Bronchial epithelial cell (primary cell): Measurements from ENCODE around the gene SLC66A1. TPM values are rescaled to one million over a fixed set of nuclear protein-coding genes. Genes with fewer than 3 reads are reported as not detected.

Experiments used
- DNase-seq: peaks from one replicate; pipeline ENCODE4 v3.0.0-alpha.2; 2010; ENCODE audit warnings: low read depth
- FAIRE-seq: peaks from 2 replicates; lab custom pipeline; 2011; peaks lifted over from hg19 to GRCh38; lab: Jason Lieb, UNC
- H3K27me3 ChIP-seq: 2 replicates; pipeline ENCODE4 v1.5.1; 2011; ENCODE audit warnings: low read length; ENCODE audit not compliant: control insufficient read depth, insufficient read depth
- H3K36me3 ChIP-seq: 2 replicates; pipeline ENCODE4 v1.5.1; 2011; ENCODE audit warnings: low read length; ENCODE audit not compliant: control insufficient read depth, insufficient read depth
- H3K4me3 ChIP-seq: 2 replicates; pipeline ENCODE4 v1.5.1; 2011; ENCODE audit warnings: mild to moderate bottlenecking, low read depth, low read length, control low read depth
- total RNA-seq: library from RNA; depleted of rRNA; stranded (reverse); fragments of >200 nt; gene quantifications from 2 replicates; pipeline ENCODE4 v1.2.1, GENCODE V29; 2014
- TF ChIP-seq, protein P1 (sequence below): IDR thresholded peaks from 2 replicates; pipeline ENCODE4 v1.5.1; 2011; ENCODE audit warnings: mild to moderate bottlenecking, moderate library complexity, low read length, control low read depth, inconsistent platforms; ENCODE audit not compliant: insufficient read depth, severe bottlenecking

The SLC66A1 gene
- total RNA-seq, 1 donor from 2014 or later: 26.6 TPM

DNA sequence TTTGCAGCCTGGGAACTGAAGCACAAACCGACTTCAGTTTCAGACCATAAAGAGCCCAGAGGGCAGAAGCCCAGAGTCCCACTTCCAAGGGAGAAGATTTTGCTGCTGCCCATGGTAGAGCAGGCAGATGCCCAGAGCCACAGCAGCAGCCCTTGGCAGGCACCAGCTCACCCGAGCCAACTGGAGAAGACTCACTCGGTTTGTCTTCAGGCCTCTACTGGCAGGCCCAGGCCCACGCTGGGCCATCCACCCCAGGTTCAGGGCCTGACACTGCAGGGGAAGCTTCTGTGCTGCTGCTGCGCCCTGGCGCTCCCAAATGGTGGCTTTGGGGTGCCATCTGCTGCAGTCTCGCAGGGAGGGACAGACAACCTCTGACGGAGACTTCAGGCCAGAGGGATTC lies 33.3 kb downstream of the SLC66A1 start:
- FAIRE-seq (peak; percentile 64), DNase-seq (no peak)
- no peak overlapping the region for H3K4me3 ChIP-seq
- TF ChIP-seq, protein P1, sequence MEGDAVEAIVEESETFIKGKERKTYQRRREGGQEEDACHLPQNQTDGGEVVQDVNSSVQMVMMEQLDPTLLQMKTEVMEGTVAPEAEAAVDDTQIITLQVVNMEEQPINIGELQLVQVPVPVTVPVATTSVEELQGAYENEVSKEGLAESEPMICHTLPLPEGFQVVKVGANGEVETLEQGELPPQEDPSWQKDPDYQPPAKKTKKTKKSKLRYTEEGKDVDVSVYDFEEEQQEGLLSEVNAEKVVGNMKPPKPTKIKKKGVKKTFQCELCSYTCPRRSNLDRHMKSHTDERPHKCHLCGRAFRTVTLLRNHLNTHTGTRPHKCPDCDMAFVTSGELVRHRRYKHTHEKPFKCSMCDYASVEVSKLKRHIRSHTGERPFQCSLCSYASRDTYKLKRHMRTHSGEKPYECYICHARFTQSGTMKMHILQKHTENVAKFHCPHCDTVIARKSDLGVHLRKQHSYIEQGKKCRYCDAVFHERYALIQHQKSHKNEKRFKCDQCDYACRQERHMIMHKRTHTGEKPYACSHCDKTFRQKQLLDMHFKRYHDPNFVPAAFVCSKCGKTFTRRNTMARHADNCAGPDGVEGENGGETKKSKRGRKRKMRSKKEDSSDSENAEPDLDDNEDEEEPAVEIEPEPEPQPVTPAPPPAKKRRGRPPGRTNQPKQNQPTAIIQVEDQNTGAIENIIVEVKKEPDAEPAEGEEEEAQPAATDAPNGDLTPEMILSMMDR: no peak
- H3K36me3 ChIP-seq: peaks cover 23% of the 10 kb centered on the region
- H3K27me3 ChIP-seq: no peaks in the 10 kb centered on the region

DNA sequence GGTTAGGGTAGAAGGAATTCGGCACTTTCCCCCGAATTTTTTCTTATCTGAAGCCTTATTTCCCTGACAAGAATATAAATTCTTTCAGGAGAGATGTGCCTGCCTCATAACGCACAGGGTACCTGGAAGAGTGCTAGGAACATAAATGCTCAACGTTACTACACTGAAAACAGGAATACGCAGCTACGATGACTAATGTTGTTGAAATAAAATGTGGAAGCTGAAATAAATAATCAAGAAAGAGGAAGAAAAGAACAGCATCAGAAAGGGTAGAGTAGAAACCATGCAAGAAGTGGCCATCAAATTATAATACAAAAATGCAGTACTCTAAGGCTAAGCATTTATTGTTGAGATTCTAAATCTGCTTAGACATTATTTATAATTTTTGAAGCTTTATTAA lies 33.9 kb downstream of the SLC66A1 start:
- TF ChIP-seq, protein P1: no peak
- Histone ChIP-seq H3K4me3 (no peak overlapping the region), H3K27me3 (no peaks in the 10 kb centered on the region), H3K36me3 (peaks cover 20% of the 10 kb centered on the region)
- no peak for DNase-seq
- FAIRE-seq: no peak

DNA sequence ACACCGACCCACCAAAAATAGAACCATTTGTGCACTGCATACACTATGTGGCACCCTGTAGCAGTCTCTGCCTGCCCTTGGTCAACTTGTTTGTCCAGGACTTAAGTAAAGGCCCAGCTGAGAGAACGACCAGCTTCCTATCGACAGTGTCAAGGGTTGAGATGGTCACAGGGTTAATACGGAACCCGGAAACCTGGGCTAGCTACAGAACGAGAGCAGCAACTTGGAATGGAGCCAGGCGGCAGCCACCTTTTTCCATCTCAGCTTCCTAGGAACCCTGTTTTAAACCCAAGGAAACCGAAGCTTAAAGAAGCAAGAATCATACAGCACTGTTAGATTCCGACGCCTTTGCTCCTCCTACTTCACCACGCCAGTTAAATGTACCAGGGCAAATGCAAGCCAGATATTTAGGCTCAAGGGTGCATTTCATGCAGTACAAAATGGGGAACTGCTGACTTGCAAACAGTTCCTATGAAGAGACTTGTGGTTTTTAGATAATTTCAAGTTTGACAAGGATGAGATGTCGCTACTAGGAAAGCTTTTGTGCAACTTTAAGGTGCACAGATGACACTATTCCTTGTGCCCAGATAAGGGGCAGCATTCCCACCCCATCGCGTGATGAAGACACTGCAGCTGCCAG lies 35.5 kb downstream of the SLC66A1 start:
- TF ChIP-seq, protein P1: no peak
- FAIRE-seq: no peak
- DNase-seq: no peak
- Histone ChIP-seq H3K27me3 (no peaks in the 10 kb centered on the region), H3K4me3 (no peak overlapping the region), H3K36me3 (peaks cover 17% of the 10 kb centered on the region)

DNA sequence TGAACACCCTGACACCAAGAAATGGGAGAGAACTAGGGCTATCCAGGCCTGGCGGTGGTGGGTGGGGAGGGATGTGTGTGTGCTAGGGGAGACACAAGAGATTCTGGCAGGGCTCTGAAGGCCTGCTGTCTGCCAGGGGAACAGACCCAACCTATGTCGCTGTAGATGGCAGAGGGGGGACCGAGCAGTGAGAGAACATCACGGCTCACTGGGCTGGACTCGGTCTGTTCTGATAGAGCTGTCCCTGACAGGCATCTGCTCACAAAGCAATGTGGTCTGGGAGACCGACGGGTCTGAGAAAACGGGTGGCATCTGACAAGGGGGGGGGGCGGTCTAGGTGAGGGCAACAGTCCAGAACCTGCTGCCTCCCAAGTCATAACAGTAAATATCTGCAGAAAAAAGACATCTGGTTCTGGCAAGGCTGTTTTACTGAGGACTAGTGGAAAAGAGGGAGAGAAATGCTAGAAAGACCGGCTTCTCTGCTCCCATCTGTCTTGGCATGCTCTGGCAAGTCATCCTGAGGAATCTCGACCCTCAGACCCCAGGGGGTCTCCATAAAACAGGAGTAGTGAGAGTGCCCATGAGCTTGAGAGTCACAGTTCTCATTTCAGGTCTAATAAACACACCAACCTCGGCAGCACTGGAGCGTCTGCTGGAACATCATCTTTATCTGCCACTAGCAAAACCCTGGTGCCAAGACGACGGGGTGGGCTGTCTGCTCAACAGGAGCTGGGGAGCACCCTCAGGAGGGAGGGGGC lies 36.5 kb downstream of the SLC66A1 start:
- TF ChIP-seq, protein P1: no peak
- H3K4me3 ChIP-seq: no peak overlapping the region
- peaks cover 11% of the 10 kb centered on the region for H3K36me3 ChIP-seq
- FAIRE-seq: no peak
- DNase-seq: no peak
- no peaks in the 10 kb centered on the region for H3K27me3 ChIP-seq

DNA sequence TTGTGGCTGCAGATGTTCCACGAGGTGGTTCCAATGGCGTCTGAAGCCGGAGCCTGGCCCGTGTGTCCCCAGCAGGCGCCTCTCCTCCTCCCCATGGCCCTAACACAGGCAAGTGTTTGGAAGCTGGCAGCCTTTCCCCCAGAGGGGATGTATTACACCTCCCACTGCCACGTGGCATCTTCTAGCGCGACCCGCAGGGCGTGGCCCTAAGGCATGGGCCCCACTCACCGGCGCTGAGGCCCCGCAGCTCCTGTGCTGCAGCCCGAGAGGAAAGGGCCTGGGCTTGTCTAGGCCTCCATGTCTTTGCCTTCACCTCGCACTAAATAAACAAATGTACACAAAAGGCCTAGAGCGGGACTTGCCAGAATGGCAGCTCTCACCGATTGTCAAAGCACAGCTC lies 37.9 kb downstream of the SLC66A1 start:
- no peaks in the 10 kb centered on the region for H3K27me3 ChIP-seq
- H3K4me3 ChIP-seq: no peak overlapping the region
- peaks cover 7% of the 10 kb centered on the region for H3K36me3 ChIP-seq
- DNase-seq: no peak
- TF ChIP-seq, protein P1: no peak
- FAIRE-seq: no peak

DNA sequence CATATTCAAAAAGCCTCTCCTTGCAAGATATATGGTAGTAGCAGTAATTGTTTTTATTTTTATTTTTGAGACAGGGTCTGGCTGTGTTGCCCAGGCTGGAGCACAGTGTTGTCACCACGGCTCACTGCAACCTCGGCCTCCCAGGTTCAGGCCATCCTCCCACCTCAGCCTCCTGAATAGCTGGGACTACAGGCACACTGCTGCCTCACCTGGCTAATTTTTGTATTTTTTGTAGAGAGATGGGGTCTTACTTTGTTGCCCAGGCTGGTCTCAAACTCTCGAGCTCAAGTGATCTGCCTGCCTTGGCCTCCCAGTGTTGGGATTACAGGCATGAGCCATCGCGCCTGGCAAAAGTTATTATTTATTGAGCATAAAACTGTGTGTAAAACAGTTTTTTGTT lies 38.4 kb downstream of the SLC66A1 start:
- TF ChIP-seq, protein P1: no peak
- no peak for FAIRE-seq
- H3K27me3 ChIP-seq: no peaks in the 10 kb centered on the region
- H3K36me3 ChIP-seq: peaks cover 7% of the 10 kb centered on the region
- no peak for DNase-seq
- H3K4me3 ChIP-seq: no peak overlapping the region
